ENCODE results near the gene RHEBL1. TPM values are rescaled to one million over a fixed set of nuclear protein-coding genes. Genes with fewer than 3 reads are reported as not detected.

Gene RHEBL1
- total and polyA plus RNA-seq, 2 of the 8 experiments (the other 6 are each of a cell fraction or from before 2014, with no cell fraction given), result 7.5 to 9.4 TPM

GRCh38 chr12:49037111-49037946 is 32.5 kb downstream of the RHEBL1 start:
- no peak overlapping the region for H3K4me3 ChIP-seq (ENCODE audit: extremely low read depth in 1 of 4, insufficient read depth in 2 of 4, low read depth in 3 of 4, low read length in 4 of 4)
- H4K20me1 ChIP-seq (replicated peaks in 1 of 2; ENCODE audit: control insufficient read depth in 1 of 2, insufficient read depth in 2 of 2, low read length in 2 of 2), result peaks cover 7 to 20% of the 10 kb centered on the region in 2 experiments
- POLR2A ChIA-PET (ENCODE audit: partially characterized antibody), result interaction anchor here (0.6 to 22.2 kb wide), 11 partner anchors 3 to 403 kb away, joined by 3 to 339 read pairs (median 4); partner anchors contain the start of genes KMT2D, PRKAG1 and TUBA1B
- H2AFZ ChIP-seq (ENCODE audit: low read length), result no peak overlapping the region
- H3K36me3 ChIP-seq (ENCODE audit: control insufficient read depth in 2 of 4, insufficient read depth in 4 of 4, low read length in 3 of 4), result peaks cover 51 to 89% (median 81%) of the 10 kb centered on the region in 4 experiments
- H4K8ac ChIP-seq (ENCODE audit: extremely low read depth, insufficient read depth, low read length), result no peak overlapping the region
- no peak overlapping the region for H2BK5ac ChIP-seq (ENCODE audit: low read depth, low read length)
- no peaks in the 10 kb centered on the region for H3K23me2 ChIP-seq (ENCODE audit: low read depth, low read length)
- WGBS, 2 experiments (ENCODE audit: extremely low coverage in 1 of 2, insufficient coverage in 1 of 2, insufficient read length in 1 of 2, insufficient replicate concordance in 2 of 2, low coverage in 1 of 2, low lambda C conversion rate in 2 of 2, missing lambda C conversion rate in 1 of 2), result 96% methylated on average over 9 of the region's 9 CpGs; no CpG with 5 or more reads in 1 of the 2 experiments
- no peak overlapping the region for H4K5ac ChIP-seq (ENCODE audit: insufficient read length, low read depth, low read length)
- H3K14ac ChIP-seq (ENCODE audit: insufficient read length), result no peak overlapping the region
- H3K4ac ChIP-seq (replicated peaks; ENCODE audit: insufficient read length, low read depth, low read length), result no peak overlapping the region
- no peaks in the 10 kb centered on the region for H3K9me3 ChIP-seq (ENCODE audit: insufficient read depth in 2 of 2, low read depth in 1 of 2, low read length in 1 of 2)
- H2AK5ac ChIP-seq (ENCODE audit: low read depth, low read length), result no peak overlapping the region
- H3K4me1 ChIP-seq (replicated peaks in 1 of 4; ENCODE audit: control insufficient read depth in 3 of 4, insufficient read depth in 4 of 4, low read length in 3 of 4), result no peaks in the 10 kb centered on the region
- DNase-seq (ENCODE audit: low read depth in 1 of 2, low spot score in 2 of 2) (no peak), FAIRE-seq (no peak)
- no peak overlapping the region for H3K18ac ChIP-seq (ENCODE audit: extremely low read depth, low read length)
- CTCF ChIA-PET (ENCODE audit: partially characterized antibody), result interaction anchor here (0.5 to 12.2 kb wide), 13 partner anchors 9 to 322 kb away, joined by 3 to 126 read pairs (median 3); partner anchors contain the start of gene DDN
- H3K23ac ChIP-seq (ENCODE audit: insufficient read length), result no peak overlapping the region
- no peak overlapping the region for H2BK20ac ChIP-seq (ENCODE audit: low read length)
- no peak overlapping the region for H2BK12ac ChIP-seq (ENCODE audit: low read depth, low read length)
- H3K79me2 ChIP-seq (ENCODE audit: control insufficient read depth in 1 of 2, insufficient read depth in 2 of 2, low read length in 2 of 2), result no peaks in the 10 kb centered on the region
- H3K4me2 ChIP-seq (ENCODE audit: insufficient read depth in 1 of 2, low read depth in 2 of 2, low read length in 2 of 2), result no peak overlapping the region
- TF ChIP-seq FOSL1 (IDR thresholded peaks at IDR 0.05; ENCODE audit: insufficient read depth, low read depth, low read length) (no peak), NRF1 (IDR thresholded peaks at IDR 0.05; ENCODE audit: low read depth, low read length) (no peak), BCL11A (IDR thresholded peaks at IDR 0.05; ENCODE audit: low read depth in 2 of 2, low read length in 2 of 2) (no peak), YY1 (IDR thresholded peaks at IDR 0.05; ENCODE audit: low read depth, low read length) (no peak), RFX5 (IDR thresholded peaks at IDR 0.05; ENCODE audit: borderline replicate concordance, low read depth, low read length) (no peak), RXRA (IDR thresholded peaks at IDR 0.05; ENCODE audit: insufficient read depth, low read depth, low read length) (no peak), KDM5A (IDR thresholded peaks at IDR 0.05; ENCODE audit: low read length) (no peak), SRF (IDR thresholded peaks at IDR 0.05; ENCODE audit: low read depth, low read length) (no peak), TAF1 (IDR thresholded peaks at IDR 0.05; ENCODE audit: low read depth, low read length) (no peak)
- no peak overlapping the region for H3K56ac ChIP-seq (replicated peaks; ENCODE audit: insufficient read length, low read depth, low read length)
- no peaks in the 10 kb centered on the region; the same call in none of the 2 replicates for H3K79me1 ChIP-seq (ENCODE audit: low read depth, low read length)
- H3K27me3 ChIP-seq (replicated peaks in 1 of 4; ENCODE audit: control insufficient read depth in 3 of 4, extremely low read depth in 1 of 4, insufficient read depth in 3 of 4, low read length in 3 of 4), result no peaks in the 10 kb centered on the region
- H4K91ac ChIP-seq (replicated peaks; ENCODE audit: insufficient read length, low read length), result no peak overlapping the region
- H3K9ac ChIP-seq (replicated peaks in 1 of 4; ENCODE audit: extremely low read depth in 1 of 4, low read depth in 3 of 4, low read length in 3 of 4), result no peak overlapping the region
- H3K27ac ChIP-seq (ENCODE audit: low read depth, low read length), result no peak overlapping the region
- no peak overlapping the region for H2BK15ac ChIP-seq (ENCODE audit: low read length)
- H2BK120ac ChIP-seq (replicated peaks; ENCODE audit: low read depth, low read length), result no peak overlapping the region

Data from H1 (cell line).